ENCODE results near the gene NRXN3. TPM values are rescaled to one million over a fixed set of nuclear protein-coding genes. Genes with fewer than 3 reads are reported as not detected.

Gene NRXN3
- total and polyA plus RNA-seq, 4 donors = 0.07 to 1.2 (median 0.23) TPM

DNA sequence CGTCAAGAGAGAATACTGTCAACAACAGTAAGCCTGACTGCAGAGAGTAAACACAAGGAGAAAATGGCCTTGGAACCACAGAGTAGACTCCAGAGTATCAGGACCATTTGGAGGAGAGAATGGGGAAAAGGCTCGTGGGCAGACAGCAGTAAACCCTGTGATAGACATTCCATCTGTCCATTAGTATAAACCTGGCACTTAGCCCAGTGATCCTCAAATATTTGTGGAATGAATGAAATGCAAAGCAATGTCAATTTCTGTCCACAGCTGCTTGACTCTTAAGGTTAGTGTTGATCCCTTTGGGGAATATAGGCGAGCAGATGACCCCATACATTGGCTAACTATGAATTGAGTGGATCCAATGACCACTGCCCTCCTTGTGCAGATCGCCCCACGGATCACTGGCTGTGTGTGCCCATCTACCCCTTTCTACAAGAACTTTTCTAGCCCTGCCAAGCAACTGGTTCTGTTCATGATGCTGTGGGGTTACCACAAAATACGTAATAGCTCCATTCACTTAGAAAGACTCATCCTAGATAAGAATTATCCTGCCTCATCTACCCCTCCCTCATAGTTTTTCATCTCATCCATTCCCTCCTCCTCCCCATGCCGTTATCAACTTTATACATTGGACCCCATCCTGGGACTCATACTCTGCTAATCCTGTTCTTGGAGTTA is 846.8 kb downstream of the NRXN3 start:
- DNase-seq (ENCODE audit: low spot score) = no peak
- 60% methylated on average over 7 of the region's 7 CpGs for WGBS

DNA sequence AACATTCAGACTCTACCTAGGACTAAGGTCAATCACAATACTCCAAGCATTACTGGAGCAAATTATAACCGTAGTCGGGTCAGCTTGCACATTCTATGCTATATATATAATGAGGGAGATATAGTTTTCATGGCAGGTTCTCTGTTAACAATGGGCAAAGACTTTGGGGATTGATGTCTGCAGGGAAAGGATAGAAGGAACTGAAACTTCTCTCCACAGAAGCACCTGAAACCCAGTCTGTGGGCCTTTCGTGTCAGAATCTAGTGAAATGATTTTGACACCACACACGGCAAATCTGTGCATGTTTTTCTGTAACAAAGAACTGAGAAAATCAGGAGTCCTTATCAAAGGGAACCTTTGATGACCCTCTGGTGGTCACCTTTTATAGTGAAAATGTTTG is 847.4 kb downstream of the NRXN3 start:
- 91% methylated on average over 4 of the region's 4 CpGs for WGBS
- Histone ChIP-seq H3K4me3 (ENCODE audit: low read depth in 1 of 3, low read length in 3 of 3) (no peak overlapping the region), H3K4me1 (ENCODE audit: control insufficient read depth in 4 of 4, insufficient read depth in 4 of 4, low read length in 3 of 4) (no peaks in the 10 kb centered on the region), H3K9me3 (ENCODE audit: control insufficient read depth in 4 of 4, low read length in 3 of 4) (no peaks in the 10 kb centered on the region), H3K36me3 (ENCODE audit: control insufficient read depth in 4 of 4, insufficient read depth in 3 of 4, low read depth in 1 of 4, low read length in 3 of 4) (no peaks in the 10 kb centered on the region), H3K9ac (ENCODE audit: low read depth in 1 of 2, low read length in 2 of 2) (no peak overlapping the region), H3K27me3 (ENCODE audit: control insufficient read depth in 4 of 4, insufficient read depth in 4 of 4, low read length in 3 of 4) (peaks cover 0 to 8% (median 0%) of the 10 kb centered on the region in 4 donors), H3K27ac (ENCODE audit: low read depth in 1 of 2, low read length in 2 of 2) (no peak overlapping the region)
- TF ChIP-seq FOXA2 (IDR thresholded peaks at IDR 0.05) = no peak
- no peak for TF ChIP-seq HNF4G (IDR thresholded peaks at IDR 0.05)
- TF ChIP-seq YY1 (IDR thresholded peaks at IDR 0.05) = no peak
- no peak for TF ChIP-seq GABPA (IDR thresholded peaks at IDR 0.05 in 1 of 2, conservative IDR thresholded peaks at IDR 0.05 in 1 of 2)
- no peak for TF ChIP-seq TAF1 (conservative IDR thresholded peaks at IDR 0.05)
- TF ChIP-seq, protein P1, sequence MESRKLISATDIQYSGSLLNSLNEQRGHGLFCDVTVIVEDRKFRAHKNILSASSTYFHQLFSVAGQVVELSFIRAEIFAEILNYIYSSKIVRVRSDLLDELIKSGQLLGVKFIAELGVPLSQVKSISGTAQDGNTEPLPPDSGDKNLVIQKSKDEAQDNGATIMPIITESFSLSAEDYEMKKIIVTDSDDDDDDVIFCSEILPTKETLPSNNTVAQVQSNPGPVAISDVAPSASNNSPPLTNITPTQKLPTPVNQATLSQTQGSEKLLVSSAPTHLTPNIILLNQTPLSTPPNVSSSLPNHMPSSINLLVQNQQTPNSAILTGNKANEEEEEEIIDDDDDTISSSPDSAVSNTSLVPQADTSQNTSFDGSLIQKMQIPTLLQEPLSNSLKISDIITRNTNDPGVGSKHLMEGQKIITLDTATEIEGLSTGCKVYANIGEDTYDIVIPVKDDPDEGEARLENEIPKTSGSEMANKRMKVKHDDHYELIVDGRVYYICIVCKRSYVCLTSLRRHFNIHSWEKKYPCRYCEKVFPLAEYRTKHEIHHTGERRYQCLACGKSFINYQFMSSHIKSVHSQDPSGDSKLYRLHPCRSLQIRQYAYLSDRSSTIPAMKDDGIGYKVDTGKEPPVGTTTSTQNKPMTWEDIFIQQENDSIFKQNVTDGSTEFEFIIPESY (IDR thresholded peaks at IDR 0.05) = no peak
- TF ChIP-seq, protein P2, sequence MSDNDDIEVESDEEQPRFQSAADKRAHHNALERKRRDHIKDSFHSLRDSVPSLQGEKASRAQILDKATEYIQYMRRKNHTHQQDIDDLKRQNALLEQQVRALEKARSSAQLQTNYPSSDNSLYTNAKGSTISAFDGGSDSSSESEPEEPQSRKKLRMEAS (IDR thresholded peaks at IDR 0.05) = no peak
- TF ChIP-seq RAD21 (IDR thresholded peaks at IDR 0.05) = no peak
- TF ChIP-seq, protein P3, sequence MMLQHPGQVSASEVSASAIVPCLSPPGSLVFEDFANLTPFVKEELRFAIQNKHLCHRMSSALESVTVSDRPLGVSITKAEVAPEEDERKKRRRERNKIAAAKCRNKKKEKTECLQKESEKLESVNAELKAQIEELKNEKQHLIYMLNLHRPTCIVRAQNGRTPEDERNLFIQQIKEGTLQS (IDR thresholded peaks at IDR 0.05) = no peak
- no peak for TF ChIP-seq NR2F2 (IDR thresholded peaks at IDR 0.05)
- no peak for TF ChIP-seq FOXA1 (IDR thresholded peaks at IDR 0.05)
- no peak for TF ChIP-seq RXRA (IDR thresholded peaks at IDR 0.05)
- no peak for TF ChIP-seq HNF4A (conservative IDR thresholded peaks at IDR 0.05)
- TF ChIP-seq, protein P4, sequence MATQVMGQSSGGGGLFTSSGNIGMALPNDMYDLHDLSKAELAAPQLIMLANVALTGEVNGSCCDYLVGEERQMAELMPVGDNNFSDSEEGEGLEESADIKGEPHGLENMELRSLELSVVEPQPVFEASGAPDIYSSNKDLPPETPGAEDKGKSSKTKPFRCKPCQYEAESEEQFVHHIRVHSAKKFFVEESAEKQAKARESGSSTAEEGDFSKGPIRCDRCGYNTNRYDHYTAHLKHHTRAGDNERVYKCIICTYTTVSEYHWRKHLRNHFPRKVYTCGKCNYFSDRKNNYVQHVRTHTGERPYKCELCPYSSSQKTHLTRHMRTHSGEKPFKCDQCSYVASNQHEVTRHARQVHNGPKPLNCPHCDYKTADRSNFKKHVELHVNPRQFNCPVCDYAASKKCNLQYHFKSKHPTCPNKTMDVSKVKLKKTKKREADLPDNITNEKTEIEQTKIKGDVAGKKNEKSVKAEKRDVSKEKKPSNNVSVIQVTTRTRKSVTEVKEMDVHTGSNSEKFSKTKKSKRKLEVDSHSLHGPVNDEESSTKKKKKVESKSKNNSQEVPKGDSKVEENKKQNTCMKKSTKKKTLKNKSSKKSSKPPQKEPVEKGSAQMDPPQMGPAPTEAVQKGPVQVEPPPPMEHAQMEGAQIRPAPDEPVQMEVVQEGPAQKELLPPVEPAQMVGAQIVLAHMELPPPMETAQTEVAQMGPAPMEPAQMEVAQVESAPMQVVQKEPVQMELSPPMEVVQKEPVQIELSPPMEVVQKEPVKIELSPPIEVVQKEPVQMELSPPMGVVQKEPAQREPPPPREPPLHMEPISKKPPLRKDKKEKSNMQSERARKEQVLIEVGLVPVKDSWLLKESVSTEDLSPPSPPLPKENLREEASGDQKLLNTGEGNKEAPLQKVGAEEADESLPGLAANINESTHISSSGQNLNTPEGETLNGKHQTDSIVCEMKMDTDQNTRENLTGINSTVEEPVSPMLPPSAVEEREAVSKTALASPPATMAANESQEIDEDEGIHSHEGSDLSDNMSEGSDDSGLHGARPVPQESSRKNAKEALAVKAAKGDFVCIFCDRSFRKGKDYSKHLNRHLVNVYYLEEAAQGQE (IDR thresholded peaks at IDR 0.05) = no peak
- no peak for TF ChIP-seq JUND (IDR thresholded peaks at IDR 0.05)
- TF ChIP-seq, protein P5, sequence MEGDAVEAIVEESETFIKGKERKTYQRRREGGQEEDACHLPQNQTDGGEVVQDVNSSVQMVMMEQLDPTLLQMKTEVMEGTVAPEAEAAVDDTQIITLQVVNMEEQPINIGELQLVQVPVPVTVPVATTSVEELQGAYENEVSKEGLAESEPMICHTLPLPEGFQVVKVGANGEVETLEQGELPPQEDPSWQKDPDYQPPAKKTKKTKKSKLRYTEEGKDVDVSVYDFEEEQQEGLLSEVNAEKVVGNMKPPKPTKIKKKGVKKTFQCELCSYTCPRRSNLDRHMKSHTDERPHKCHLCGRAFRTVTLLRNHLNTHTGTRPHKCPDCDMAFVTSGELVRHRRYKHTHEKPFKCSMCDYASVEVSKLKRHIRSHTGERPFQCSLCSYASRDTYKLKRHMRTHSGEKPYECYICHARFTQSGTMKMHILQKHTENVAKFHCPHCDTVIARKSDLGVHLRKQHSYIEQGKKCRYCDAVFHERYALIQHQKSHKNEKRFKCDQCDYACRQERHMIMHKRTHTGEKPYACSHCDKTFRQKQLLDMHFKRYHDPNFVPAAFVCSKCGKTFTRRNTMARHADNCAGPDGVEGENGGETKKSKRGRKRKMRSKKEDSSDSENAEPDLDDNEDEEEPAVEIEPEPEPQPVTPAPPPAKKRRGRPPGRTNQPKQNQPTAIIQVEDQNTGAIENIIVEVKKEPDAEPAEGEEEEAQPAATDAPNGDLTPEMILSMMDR (IDR thresholded peaks at IDR 0.05; ENCODE audit: low read depth, low read length, missing input control) = no peak
- TF ChIP-seq EGR1 (IDR thresholded peaks at IDR 0.05; ENCODE audit: low read depth in 2 of 2) = no peak
- TF ChIP-seq SP1 (IDR thresholded peaks at IDR 0.05) = no peak
- DNase-seq (ENCODE audit: low spot score) = no peak

More for the DNA sequence above, 846.8 kb downstream of the NRXN3 start:
- H3K9ac ChIP-seq (ENCODE audit: low read depth in 1 of 2, low read length in 2 of 2) = no peak overlapping the region
- no peak overlapping the region for H3K4me3 ChIP-seq (ENCODE audit: low read depth in 1 of 3, low read length in 3 of 3)
- no peaks in the 10 kb centered on the region for H3K36me3 ChIP-seq (ENCODE audit: control insufficient read depth in 4 of 4, insufficient read depth in 3 of 4, low read depth in 1 of 4, low read length in 3 of 4)
- no peaks in the 10 kb centered on the region for H3K9me3 ChIP-seq (ENCODE audit: control insufficient read depth in 4 of 4, low read length in 3 of 4)
- TF ChIP-seq FOXA2 (IDR thresholded peaks at IDR 0.05) = no peak
- TF ChIP-seq RXRA (IDR thresholded peaks at IDR 0.05) = peak in 1 of 2 donors; percentile 17
- no peaks in the 10 kb centered on the region for H3K4me1 ChIP-seq (ENCODE audit: control insufficient read depth in 4 of 4, insufficient read depth in 4 of 4, low read length in 3 of 4)
- peaks cover 0 to 8% (median 0%) of the 10 kb centered on the region in 4 donors for H3K27me3 ChIP-seq (ENCODE audit: control insufficient read depth in 4 of 4, insufficient read depth in 4 of 4, low read length in 3 of 4)
- no peak overlapping the region for H3K27ac ChIP-seq (ENCODE audit: low read depth in 1 of 2, low read length in 2 of 2)
